Right forelimb (tissue), 1 donor: ENCODE results near the gene AARSD1.
"Not testable (repeated sequence)": the region's sequence is repeated elsewhere in the genome, so short reads cannot be mapped to it uniquely, and the experiment has no call there.

ENCODE experiments used
- DNase-seq: peaks from one replicate; pipeline ENCODE4 v3.0.0-alpha.2; 2018

AARSD1 gene

DNA sequence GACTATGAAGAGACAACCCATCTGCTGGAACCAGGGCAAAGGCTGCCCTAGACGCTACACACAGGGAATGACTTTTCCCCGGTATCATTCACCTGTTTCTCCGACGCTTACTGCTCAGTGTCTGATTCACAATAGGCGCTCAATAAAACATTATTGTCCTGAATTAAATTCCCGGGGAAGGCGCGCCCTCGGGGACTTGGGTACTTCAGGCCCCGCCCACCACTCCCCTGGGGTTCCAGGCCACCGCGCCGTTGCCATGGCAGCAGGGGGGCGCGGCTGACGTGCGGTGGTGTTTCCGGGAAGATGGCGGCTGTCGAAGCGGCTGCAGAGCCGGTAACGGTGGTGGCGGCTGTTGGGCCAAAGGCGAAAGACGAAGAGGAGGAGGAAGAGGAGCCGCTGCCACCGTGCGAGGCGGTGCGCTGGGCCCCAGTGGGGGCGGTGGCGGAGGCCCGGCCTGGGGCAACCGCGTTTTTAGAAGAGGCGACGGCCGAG is 16.1 kb upstream of the AARSD1 start, which contains the start of gene RUNDC1:
Gene RUNDC1 (plus strand): TSS at position 292 of the 492 bp plus-strand sequence. CDS start 12 bp downstream, at position 304.
- peak; percentile 94 for DNase-seq

GRCh38 chr17:42979511-42980273 is 15.4 kb upstream of the AARSD1 start, which contains the start of gene PTGES3L:
TSS of gene PTGES3L (minus strand) at chr17:42980080. CDS start at chr17:42980053, 27 bp downstream.
- DNase-seq: peak; percentile 57

DNA sequence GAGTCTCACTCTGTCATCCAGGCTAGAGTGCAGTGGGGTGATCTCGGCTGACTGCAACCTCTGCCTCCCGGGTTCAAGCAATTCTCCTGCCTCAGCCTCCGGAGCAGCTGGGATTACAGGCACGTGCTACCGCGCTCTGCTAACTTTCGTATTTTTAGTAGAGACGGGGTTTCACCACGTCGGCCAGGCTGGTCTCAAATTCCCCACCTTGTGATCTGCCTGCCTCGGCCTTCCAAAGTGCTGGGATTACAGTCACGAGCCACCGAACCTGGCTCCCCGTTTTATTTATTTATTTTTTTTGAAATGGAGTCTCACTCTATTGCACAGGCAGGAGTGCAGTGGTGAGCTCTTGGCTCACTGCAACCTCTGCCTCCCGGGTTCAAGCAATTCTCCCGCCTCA is 11.4 kb upstream of the AARSD1 start:
- DNase-seq: not testable (repeated sequence)

- no peak for DNase-seq
These were observed 11.0 kb upstream of the AARSD1 start for GRCh38 chr17:42975265-42975664.

DNA sequence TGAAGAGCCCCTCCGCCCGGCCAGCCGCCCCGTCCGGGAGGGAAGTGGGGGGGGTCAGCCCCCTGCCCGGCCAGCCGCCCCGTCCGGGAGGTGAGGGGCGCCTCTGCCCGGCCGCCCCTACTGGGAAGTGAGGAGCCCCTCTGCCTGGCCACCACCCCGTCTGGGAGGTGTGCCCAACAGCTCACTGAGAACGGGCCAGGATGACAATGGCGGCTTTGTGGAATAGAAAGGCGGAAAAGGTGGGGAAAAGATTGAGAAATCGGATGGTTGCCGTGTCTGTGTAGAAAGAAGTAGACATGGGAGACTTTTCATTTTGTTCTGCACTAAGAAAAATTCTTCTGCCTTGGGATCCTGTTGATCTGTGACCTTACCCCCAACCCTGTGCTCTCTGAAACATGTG is 9.1 kb upstream of the AARSD1 start:
- not testable (repeated sequence) for DNase-seq

GRCh38 chr17:42971589-42971988 is 7.3 kb upstream of the AARSD1 start:
- no peak for DNase-seq

DNA sequence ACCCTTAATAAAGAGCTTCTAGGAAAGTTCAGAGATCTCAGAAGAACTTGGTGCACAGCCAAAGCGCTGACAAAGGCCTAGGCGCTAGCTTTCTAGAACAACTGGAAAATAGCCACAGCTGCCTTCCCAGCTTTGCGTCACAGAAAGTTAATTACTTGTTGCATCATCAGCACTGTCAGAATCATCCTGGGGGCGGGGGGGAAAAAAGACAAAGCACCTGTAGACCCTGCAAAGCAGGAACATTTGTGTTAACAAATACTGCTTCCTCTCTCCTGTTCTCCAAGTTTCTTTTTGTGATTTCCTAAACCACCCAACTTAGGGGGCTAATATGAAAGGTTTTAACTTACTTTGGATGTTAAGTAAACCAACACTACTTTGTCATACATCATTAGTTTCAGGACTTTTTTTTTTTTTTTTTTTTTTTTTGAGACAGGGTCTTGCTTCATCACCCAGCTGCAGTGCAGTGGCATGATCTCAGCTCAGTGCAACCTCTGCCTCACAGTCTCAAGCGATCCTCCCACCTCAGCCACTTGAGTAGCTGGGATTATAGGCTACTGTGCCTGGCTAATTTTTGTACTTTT is 4.8 kb upstream of the AARSD1 start:
- no peak for DNase-seq

- DNase-seq: no peak
These were observed 3.7 kb upstream of the AARSD1 start for GRCh38 chr17:42967925-42968324.

GRCh38 chr17:42953669-42954068 is 10.6 kb downstream of the AARSD1 start:
- DNase-seq: no peak

DNA sequence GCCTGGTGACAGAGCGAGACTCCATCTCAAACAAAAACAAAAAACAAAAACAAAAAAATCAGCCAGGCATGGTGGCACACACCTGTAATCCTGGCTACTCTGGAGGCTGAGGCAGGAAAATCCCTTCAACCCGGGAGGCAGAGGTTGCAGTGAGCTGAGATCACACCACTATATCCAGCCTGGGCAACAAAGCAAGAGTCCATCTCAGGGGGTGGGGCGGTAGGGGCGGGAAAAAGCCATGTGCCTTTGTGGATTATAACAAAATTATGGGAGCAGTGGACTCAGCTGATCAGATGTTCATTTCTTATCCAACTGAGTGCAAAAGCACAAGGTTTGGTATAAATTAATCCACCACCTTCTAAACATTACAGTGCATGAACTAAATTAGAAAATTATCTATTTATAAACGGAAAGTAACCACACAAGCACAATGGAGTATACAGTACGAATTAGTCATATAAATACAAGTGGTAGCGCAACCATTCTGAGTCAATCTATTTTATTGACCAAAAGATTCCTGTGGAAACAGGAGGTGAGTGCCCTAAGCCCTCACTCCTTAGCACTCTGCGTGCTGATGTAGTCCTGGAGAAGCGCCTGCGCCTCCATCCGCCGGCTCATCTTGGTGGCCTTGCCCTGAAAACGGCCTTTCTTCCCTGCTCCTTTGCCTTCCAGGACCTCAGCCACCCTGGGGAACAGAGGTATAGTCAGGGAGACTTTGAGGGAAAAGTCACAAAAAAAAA is 14.0 kb downstream of the AARSD1 start:
- no peak for DNase-seq

GRCh38 chr17:42946812-42947211 is 17.4 kb downstream of the AARSD1 start:
- DNase-seq: no peak

GRCh38 chr17:42944211-42944610 is 20.0 kb downstream of the AARSD1 start:
- DNase-seq: no peak

DNA sequence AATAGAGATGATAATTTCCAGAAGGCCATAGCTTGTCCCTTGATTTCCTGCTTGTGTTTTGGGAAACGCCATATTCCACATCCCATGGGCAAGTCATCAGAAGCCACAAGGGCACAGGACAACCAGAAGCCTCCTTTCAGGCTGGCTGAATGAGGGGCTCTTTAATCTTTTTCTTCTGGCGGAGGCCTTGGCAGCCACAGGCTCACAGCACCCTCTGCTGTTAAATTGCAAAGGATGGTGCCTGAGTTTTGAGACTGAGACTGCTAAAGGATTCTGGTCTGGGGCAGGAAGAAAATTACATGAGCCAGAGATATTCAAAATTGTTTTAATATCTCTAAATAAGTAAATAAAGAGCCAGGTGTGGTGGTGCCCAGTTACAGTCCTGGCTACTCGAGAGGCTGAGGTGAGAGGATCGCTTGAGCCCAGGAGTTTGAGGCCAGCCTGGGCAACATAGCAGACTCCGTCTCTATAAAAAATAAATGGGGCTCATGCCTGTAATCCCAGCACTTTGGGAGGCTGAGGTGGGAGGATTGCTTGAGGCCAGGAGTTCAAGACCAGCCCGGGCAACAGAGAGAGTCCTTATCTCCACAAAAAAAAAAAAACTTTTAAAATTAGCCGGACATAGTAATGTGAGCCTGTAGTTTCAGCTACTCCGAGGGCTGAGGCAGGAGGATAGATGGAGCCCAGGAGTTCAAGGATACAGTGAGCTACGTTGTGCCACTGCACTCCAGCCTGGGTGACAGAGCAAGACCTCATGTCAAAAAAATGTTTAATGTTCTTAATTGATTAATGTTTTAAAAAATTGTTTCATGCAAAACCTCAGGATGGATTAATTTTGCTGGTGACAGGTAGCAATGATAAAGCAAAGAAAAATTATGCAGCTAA is 26.3 kb downstream of the AARSD1 start:
- DNase-seq: peak; percentile 61

- DNase-seq: no peak
These were observed 34.8 kb downstream of the AARSD1 start for GRCh38 chr17:42929497-42929844.

- DNase-seq: peak; percentile 47
These were observed 35.3 kb downstream of the AARSD1 start for GRCh38 chr17:42928714-42929496.

- DNase-seq: no peak
These were observed 39.4 kb downstream of the AARSD1 start for GRCh38 chr17:42924891-42925290.

DNA sequence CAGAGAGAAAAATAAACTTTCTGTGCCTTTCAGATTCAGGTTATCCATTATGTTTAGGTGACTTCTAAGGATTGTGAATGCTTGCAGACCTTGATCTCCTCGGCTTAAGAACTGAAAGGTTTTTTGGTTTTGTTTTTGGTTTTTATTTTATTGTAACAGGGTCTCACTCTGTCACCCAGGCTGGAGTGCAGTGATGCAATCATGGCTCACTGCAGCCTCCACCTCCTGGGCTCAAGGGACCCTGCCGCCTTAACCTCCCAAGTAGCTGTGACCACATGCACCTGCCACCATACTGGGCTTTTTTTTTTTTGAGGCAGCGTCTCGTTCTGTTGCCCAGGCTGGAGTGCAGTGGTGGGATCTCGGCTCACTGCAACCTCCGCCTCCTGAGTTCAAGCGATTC is 40.8 kb downstream of the AARSD1 start:
- not testable (repeated sequence) for DNase-seq

DNA sequence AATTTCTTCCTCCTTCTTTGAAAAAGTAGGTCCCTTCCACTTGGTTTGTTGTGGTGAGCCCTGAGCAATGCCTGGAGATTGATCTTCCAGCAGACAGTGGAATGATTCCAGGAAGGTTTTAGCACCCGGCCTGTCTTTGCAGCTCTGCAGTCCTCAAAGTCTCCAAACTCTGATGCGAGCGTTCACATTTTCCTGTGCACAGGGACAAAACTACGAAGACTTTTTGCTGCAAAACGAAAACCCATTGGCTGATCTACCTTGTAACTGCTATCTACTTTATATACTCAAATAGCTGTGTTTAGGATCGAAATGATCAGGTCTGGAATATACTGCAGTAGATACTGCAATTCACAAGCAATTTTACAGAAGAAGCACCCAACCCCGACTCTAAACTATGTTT is 42.0 kb downstream of the AARSD1 start:
- no peak for DNase-seq

GRCh38 chr17:42920922-42921321 is 43.3 kb downstream of the AARSD1 start:
- no peak for DNase-seq

DNA sequence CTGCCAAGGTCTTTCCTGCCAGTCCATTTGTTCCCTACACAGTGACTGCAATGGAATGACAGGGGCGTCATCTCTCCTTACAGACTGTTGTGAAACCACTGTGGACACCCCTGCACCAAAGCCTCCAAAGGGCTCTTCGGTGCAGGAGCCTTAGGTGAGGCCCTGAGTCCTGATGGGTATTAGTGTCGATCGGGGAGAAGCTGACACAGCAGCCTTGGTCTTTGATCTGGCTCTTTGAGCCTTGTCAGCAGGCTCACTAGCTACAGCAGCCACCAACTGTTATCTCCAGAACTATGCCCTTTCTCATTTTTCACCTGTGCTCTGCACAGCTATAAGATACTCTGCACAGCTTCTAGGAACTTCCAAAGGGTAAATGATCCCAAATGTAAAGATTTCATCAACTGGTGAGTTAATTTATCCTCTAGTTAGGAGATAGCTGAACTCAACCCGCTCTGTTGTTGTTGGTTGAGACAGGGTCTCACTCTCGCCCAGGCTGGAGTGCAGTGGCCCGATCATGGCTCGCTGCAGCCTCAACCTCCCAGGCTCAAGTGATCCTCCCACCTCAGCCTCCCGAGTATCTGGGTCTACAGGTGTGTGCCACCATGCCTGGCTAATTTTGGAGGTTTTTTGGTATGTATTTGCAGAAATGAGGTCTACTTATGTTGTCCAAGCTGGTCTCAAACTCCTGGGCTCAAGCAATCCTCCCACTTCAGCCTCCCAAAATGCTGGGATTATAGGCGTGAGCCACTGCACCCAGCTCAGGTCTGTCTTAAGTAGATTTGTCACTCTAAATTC is 44.0 kb downstream of the AARSD1 start:
- no peak for DNase-seq
